Measurements from ENCODE around the gene DNAJB13.
A peak's percentile ranks its signal among the peaks of the same experiment; 100 is the strongest.

DNAJB13 gene

DNA sequence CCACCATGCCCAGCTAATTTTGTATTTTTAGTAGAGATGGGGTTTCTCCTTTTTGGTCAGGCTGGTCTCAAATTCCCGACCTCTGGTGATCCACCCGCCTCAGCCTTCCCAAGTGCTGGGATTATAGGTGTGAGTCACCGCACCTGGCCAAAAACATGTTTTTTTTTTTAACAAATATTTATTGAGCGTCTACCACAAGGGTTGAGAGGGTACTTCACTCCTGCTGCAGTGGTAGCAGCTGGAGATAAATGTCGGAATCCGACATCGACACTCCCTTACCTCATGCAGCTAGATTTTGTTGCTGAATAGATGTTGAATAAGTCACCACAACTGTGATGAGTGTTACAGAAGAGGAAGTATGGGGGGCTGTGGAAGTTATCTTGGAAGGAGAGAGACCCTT is 971 bp downstream of the DNAJB13 start:
- Histone ChIP-seq H3K27ac (ENCODE audit: low read depth, low read length) (no peak overlapping the region), H3K4me1 (ENCODE audit: control insufficient read depth, low read length) (no peaks in the 10 kb centered on the region), H3F3A (ENCODE audit: control insufficient read depth, insufficient read depth) (no peaks in the 10 kb centered on the region), H3K36me3 (ENCODE audit: control insufficient read depth, low read length) (no peaks in the 10 kb centered on the region), H4K20me1 (ENCODE audit: control insufficient read depth, insufficient read depth, low read depth, low read length) (no peaks in the 10 kb centered on the region), H3K9me2 (replicated peaks; ENCODE audit: control insufficient read depth, low read length) (no peaks in the 10 kb centered on the region), H3K27me3 (ENCODE audit: control insufficient read depth, low read length) (peaks cover 3% of the 10 kb centered on the region; the same call in 1 of the 2 replicates), H3K79me2 (ENCODE audit: control insufficient read depth, low read length) (no peaks in the 10 kb centered on the region), H3K4me3 (ENCODE audit: low read length) (no peak overlapping the region), H3K9me3 (ENCODE audit: control insufficient read depth, insufficient read depth, low read length) (no peaks in the 10 kb centered on the region), H3K4me2 (ENCODE audit: low read length) (no peak overlapping the region)
- no peak for TF ChIP-seq EZH2phosphoT487 (IDR thresholded peaks at IDR 0.05; ENCODE audit: borderline replicate concordance, low read length)
- TF ChIP-seq, protein P1, sequence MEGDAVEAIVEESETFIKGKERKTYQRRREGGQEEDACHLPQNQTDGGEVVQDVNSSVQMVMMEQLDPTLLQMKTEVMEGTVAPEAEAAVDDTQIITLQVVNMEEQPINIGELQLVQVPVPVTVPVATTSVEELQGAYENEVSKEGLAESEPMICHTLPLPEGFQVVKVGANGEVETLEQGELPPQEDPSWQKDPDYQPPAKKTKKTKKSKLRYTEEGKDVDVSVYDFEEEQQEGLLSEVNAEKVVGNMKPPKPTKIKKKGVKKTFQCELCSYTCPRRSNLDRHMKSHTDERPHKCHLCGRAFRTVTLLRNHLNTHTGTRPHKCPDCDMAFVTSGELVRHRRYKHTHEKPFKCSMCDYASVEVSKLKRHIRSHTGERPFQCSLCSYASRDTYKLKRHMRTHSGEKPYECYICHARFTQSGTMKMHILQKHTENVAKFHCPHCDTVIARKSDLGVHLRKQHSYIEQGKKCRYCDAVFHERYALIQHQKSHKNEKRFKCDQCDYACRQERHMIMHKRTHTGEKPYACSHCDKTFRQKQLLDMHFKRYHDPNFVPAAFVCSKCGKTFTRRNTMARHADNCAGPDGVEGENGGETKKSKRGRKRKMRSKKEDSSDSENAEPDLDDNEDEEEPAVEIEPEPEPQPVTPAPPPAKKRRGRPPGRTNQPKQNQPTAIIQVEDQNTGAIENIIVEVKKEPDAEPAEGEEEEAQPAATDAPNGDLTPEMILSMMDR (IDR thresholded peaks at IDR 0.05; ENCODE audit: low read depth, low read length, poor library complexity, severe bottlenecking) = no peak

DNA sequence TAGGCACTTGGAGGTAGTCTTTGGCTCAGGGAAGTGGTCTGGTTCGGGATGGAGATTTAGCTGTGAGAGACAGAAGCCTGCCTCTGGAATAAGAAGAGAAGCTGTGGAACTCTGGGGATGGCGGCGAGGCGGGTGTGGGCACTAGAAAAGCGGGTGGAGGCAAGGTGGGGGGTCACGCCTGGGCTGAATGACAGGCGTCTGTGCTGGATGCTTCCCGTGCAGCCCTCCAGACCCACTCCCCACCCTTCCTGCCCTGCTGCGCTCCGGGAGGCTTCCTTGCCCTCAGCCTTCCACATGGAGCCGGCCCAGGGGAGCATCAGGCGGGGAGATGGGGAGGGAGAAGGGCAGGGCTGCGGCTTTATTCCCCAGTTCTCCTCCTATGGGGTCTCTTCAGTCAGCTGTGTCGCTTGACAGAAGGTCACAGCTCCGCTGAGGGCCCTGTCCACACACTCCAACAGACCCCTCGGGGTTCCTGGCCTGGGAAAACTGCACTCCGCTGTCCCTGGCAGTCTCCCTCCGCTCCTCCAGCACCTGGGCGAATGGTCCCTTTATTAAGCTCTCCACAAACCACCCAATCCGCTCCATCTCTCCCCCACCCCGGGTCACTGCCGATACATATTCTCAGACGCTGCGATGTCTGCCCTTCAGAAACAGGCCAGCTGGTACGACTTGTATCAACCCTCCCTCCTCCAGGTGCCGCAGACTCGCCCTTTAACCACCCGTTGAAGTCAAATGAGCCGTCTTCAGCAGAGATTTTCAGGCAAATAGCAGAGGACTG is 6.2 kb downstream of the DNAJB13 start:
- H3K79me2 ChIP-seq (ENCODE audit: control insufficient read depth, low read length) = no peaks in the 10 kb centered on the region
- H3K27me3 ChIP-seq (ENCODE audit: control insufficient read depth, low read length) = peaks cover 14% of the 10 kb centered on the region; the same call in 1 of the 2 replicates
- TF ChIP-seq EZH2phosphoT487 (IDR thresholded peaks at IDR 0.05; ENCODE audit: borderline replicate concordance, low read length) = no peak
- TF ChIP-seq, protein P1 (IDR thresholded peaks at IDR 0.05; ENCODE audit: low read depth, low read length, poor library complexity, severe bottlenecking) = no peak
- no peaks in the 10 kb centered on the region for H3K9me2 ChIP-seq (replicated peaks; ENCODE audit: control insufficient read depth, low read length)
- no peaks in the 10 kb centered on the region for H4K20me1 ChIP-seq (ENCODE audit: control insufficient read depth, insufficient read depth, low read depth, low read length)
- H3K4me3 ChIP-seq (ENCODE audit: low read length) = no peak overlapping the region
- no peak overlapping the region for H3K27ac ChIP-seq (ENCODE audit: low read depth, low read length)
- 0 out of 2 replicates have a peak, but pooled peaks cover 6% of the 10 kb centered on the region for H3K4me1 ChIP-seq (ENCODE audit: control insufficient read depth, low read length)
- H3K9me3 ChIP-seq (ENCODE audit: control insufficient read depth, insufficient read depth, low read length) = no peaks in the 10 kb centered on the region
- H3F3A ChIP-seq (ENCODE audit: control insufficient read depth, insufficient read depth) = no peaks in the 10 kb centered on the region
- 0 out of 2 replicates have a peak overlapping the region, but pooled peaks have one; percentile 8 for H3K4me2 ChIP-seq (ENCODE audit: low read length)
- H3K36me3 ChIP-seq (ENCODE audit: control insufficient read depth, low read length) = no peaks in the 10 kb centered on the region

DNA sequence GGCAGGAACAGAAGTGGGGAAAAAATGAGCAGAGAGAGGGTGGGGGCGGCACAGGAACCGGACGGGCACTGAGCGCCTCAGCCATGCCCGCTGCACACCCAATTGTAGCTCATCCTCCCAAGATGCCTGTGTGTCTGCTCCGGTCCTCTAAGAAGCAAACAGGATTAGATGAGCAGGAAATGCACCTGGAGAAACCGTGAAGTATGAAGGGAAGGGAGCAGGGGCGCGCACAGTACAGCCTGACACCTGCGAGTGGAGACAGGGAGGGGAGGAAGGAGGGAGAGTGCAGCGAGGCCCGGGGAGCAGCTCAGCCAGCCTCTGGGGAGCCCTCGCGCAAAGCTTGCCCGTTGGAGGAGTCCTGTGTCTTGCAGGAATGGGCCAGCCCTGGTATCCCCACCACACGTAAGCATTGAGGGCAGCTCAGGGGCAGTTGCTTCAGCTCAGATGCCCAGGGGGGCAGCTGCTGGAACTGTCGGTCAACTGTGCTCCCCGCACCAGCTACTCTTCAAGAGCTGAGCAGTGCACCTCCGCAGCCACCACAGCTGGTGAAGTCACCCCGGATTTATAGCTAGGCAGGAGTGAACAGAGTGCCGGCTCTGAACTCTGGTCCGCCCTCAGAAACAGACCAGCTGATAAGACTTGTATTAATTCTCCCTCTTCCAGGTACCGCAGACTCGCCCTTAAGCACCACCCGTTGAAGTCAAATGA is 7.0 kb downstream of the DNAJB13 start:
- Histone ChIP-seq H3K4me2 (ENCODE audit: low read length) (0 out of 2 replicates have a peak overlapping the region, but pooled peaks have one; percentile 8), H3K36me3 (ENCODE audit: control insufficient read depth, low read length) (no peaks in the 10 kb centered on the region), H3K9me2 (replicated peaks; ENCODE audit: control insufficient read depth, low read length) (no peaks in the 10 kb centered on the region), H4K20me1 (ENCODE audit: control insufficient read depth, insufficient read depth, low read depth, low read length) (no peaks in the 10 kb centered on the region), H3K9me3 (ENCODE audit: control insufficient read depth, insufficient read depth, low read length) (no peaks in the 10 kb centered on the region), H3K27ac (ENCODE audit: low read depth, low read length) (no peak overlapping the region), H3K79me2 (ENCODE audit: control insufficient read depth, low read length) (no peaks in the 10 kb centered on the region), H3F3A (ENCODE audit: control insufficient read depth, insufficient read depth) (no peaks in the 10 kb centered on the region), H3K27me3 (ENCODE audit: control insufficient read depth, low read length) (peaks cover 14% of the 10 kb centered on the region; the same call in 1 of the 2 replicates), H3K4me3 (ENCODE audit: low read length) (no peak overlapping the region), H3K4me1 (ENCODE audit: control insufficient read depth, low read length) (0 out of 2 replicates have a peak, but pooled peaks cover 6% of the 10 kb centered on the region)
- no peak for TF ChIP-seq EZH2phosphoT487 (IDR thresholded peaks at IDR 0.05; ENCODE audit: borderline replicate concordance, low read length)
- TF ChIP-seq, protein P1 (IDR thresholded peaks at IDR 0.05; ENCODE audit: low read depth, low read length, poor library complexity, severe bottlenecking) = no peak

All from DOHH2 (cell line).